Erythroblast (primary cell): ENCODE data around the gene NPM3.

ENCODE experiments used
- GATA1 ChIP-seq: IDR thresholded peaks from 2 replicates; pipeline ENCODE4 v1.6.1; 2011; ENCODE audit warnings: low read depth, mild to moderate bottlenecking, control low read depth, low read length, moderate library complexity
- POLR2A ChIP-seq: IDR thresholded peaks from 2 replicates; pipeline ENCODE4 v1.6.1; 2011; ENCODE audit warnings: mild to moderate bottlenecking, low read length

- TF ChIP-seq POLR2A (no peak), GATA1 (no peak)
Observed at GRCh38 chr10:101745074-101745696, 38.1 kb downstream of the NPM3 start.
